Measurements from ENCODE around the gene SPDYE4. TPM values are rescaled to one million over a fixed set of nuclear protein-coding genes. Genes with fewer than 3 reads are reported as not detected.

SPDYE4 gene
- total RNA-seq: not detected in 2 replicates

DNA sequence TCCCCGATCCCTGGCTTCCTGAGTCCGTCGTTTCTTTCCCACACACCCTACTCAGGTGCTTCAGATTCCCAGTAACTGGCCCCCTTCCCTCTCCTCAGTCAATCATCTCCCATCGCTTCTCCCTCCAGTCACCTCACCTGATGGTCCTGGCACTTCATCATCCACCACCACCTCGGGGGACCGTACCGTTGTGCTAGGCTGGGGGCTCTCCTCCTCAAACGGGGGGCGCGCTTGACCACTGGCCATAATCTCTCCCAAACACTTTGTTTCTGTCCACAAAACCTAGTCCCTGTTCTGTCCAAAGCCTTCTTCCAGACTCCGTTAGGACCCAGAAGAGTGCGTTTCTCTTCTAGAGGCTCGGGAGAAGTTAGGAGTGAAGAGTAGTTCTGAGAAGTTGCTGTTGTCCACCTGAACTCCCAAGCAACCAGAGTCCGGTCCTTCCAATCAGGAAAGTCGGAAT is at the start of gene SPDYE4:
Gene SPDYE4 (minus strand): TSS at position 410 of the 460 bp plus-strand sequence. CDS start 164 bp downstream, at position 246.

DNA sequence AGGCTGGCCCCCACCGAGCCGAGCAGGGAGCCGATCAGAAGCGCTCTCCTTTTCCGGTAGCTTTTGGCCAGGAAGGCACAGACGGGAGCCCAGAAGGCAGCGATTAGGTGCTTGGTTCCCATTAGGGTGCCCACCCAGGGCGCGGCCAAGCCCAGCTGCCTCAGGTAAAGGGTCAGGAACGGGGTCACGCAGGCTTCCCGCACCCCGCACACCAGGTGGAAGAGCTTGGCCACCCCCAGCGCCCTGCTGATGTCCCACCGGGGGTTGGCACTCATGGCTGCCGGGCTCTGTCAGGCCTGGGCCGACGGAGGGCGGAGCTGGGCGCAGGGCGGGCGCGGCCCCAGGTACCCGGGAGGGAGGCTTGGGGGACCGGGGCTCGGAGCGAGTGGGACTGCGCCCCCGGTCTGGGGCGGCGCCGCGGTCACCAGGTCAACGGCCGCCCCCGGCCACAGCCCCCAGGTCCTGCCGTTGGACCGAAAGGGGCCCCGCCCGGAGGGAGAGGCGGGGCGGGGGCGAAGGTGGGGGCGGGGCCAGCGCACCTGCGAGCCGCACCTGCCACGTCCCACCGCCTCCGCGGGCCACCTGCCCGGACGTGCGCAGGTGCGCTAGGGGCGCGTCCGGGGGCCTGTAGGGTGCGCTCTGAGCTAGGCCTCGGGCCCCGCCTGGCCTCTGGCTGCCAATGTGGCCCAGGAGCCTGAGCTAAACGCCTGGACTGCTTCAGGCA is 40.7 kb upstream of the SPDYE4 start, which contains the start of gene MFSD6L:
Gene MFSD6L (minus strand): TSS at position 520 of the 724 bp plus-strand sequence. CDS start 245 bp downstream, at position 275.

Other genes starting within 250 kb of the SPDYE4 start
- gene MYH10, start 127.8 kb downstream of the SPDYE4 start, total RNA-seq: 36.1 and 50.4 TPM in 2 replicates
- gene CCDC42, start 13.7 kb downstream of the SPDYE4 start, total RNA-seq: not detected in 2 replicates
- gene MFSD6L, start 40.8 kb upstream of the SPDYE4 start, total RNA-seq: not detected in 2 replicates
- not detected in 2 replicates for gene PIK3R6, start 109.1 kb upstream of the SPDYE4 start, total RNA-seq
- 0.23 and 0.38 TPM in 2 replicates for gene PIK3R5, start 207.2 kb upstream of the SPDYE4 start, total RNA-seq

Measured in hair follicular keratinocyte (primary cell).